Measurements from ENCODE around the gene DYNC1I2. TPM values are rescaled to one million over a fixed set of nuclear protein-coding genes. Genes with fewer than 3 reads are reported as not detected.

The DYNC1I2 gene
- 49.3 and 49.4 TPM in 2 replicates for total RNA-seq

- Mint-ChIP-seq H3K36me3 (ENCODE audit: low read depth) (peaks cover 19% of the 10 kb centered on the region), H3K27me3 (ENCODE audit: insufficient read depth) (peaks cover 10% of the 10 kb centered on the region)
- intact Hi-C loops (cut with micrococcal nuclease): loop anchor here (1.0 to 5.0 kb wide), 9 partner anchors 31 to 1890 kb away; partner anchors contain the start of genes DCAF17, GORASP2, HAT1 and METTL8
Observed at GRCh38 chr2:171687287-171688128, at the start of gene DYNC1I2. TSS of gene DYNC1I2 (plus strand) at chr2:171687469. CDS start at chr2:171690156, 2,687 bp downstream.

GRCh38 chr2:171651667-171652415 is 35.4 kb upstream of the DYNC1I2 start:
- DNase-seq (ENCODE audit: low spot score): no peak
- H3K9me3 Mint-ChIP-seq: peaks cover 6% of the 10 kb centered on the region
- H3K36me3 Mint-ChIP-seq (ENCODE audit: low read depth): no peaks in the 10 kb centered on the region

More at GRCh38 chr2:171687287-171688128, at the start of gene DYNC1I2:
- Mint-ChIP-seq H3K4me3 (peak within 1 kb of the TSS; percentile 85), H3K4me1 (ENCODE audit: low read depth) (peaks cover 20% of the 10 kb centered on the region), H3K9me3 (no peaks in the 10 kb centered on the region), H3K27ac (peak within 1 kb of the TSS; percentile 84)
- peak; percentile 63 for DNase-seq (ENCODE audit: low spot score)

GRCh38 chr2:171652416-171652785 is 34.9 kb upstream of the DYNC1I2 start:
- Mint-ChIP-seq H3K36me3 (ENCODE audit: low read depth) (no peaks in the 10 kb centered on the region), H3K27me3 (ENCODE audit: insufficient read depth) (peaks cover 38% of the 10 kb centered on the region), H3K9me3 (peaks cover 6% of the 10 kb centered on the region), H3K4me1 (ENCODE audit: low read depth) (no peaks in the 10 kb centered on the region), H3K27ac (no peak overlapping the region), H3K4me3 (no peak overlapping the region)
- DNase-seq (ENCODE audit: low spot score): no peak
- intact Hi-C loops (cut with micrococcal nuclease): no loop called here

More at GRCh38 chr2:171651667-171652415, 35.4 kb upstream of the DYNC1I2 start:
- Mint-ChIP-seq H3K27me3 (ENCODE audit: insufficient read depth) (peaks cover 35% of the 10 kb centered on the region), H3K4me1 (ENCODE audit: low read depth) (no peaks in the 10 kb centered on the region), H3K4me3 (no peak overlapping the region), H3K27ac (no peak overlapping the region)
- intact Hi-C loops (cut with micrococcal nuclease): no loop called here

- intact Hi-C loops (cut with micrococcal nuclease): no loop called here
- H3K27me3 Mint-ChIP-seq (ENCODE audit: insufficient read depth): peaks cover 23% of the 10 kb centered on the region
- no peak overlapping the region for H3K4me3 Mint-ChIP-seq
- no peak overlapping the region for H3K27ac Mint-ChIP-seq
- H3K9me3 Mint-ChIP-seq: peaks cover 6% of the 10 kb centered on the region
- DNase-seq (ENCODE audit: low spot score): no peak
- H3K36me3 Mint-ChIP-seq (ENCODE audit: low read depth): no peaks in the 10 kb centered on the region
- no peaks in the 10 kb centered on the region for H3K4me1 Mint-ChIP-seq (ENCODE audit: low read depth)
Observed at GRCh38 chr2:171655586-171655985, 31.7 kb upstream of the DYNC1I2 start.

- intact Hi-C loops (cut with micrococcal nuclease): no loop called here
- DNase-seq (ENCODE audit: low spot score): no peak
- Mint-ChIP-seq H3K27ac (no peak overlapping the region), H3K27me3 (ENCODE audit: insufficient read depth) (peaks cover 19% of the 10 kb centered on the region), H3K4me3 (no peak overlapping the region), H3K4me1 (ENCODE audit: low read depth) (no peaks in the 10 kb centered on the region), H3K9me3 (no peaks in the 10 kb centered on the region), H3K36me3 (ENCODE audit: low read depth) (no peaks in the 10 kb centered on the region)
Observed at GRCh38 chr2:171667041-171667440, 20.2 kb upstream of the DYNC1I2 start.

- Mint-ChIP-seq H3K4me3 (no peak overlapping the region), H3K27ac (no peak overlapping the region), H3K4me1 (ENCODE audit: low read depth) (no peaks in the 10 kb centered on the region), H3K36me3 (ENCODE audit: low read depth) (no peaks in the 10 kb centered on the region), H3K9me3 (no peaks in the 10 kb centered on the region), H3K27me3 (ENCODE audit: insufficient read depth) (peaks cover 26% of the 10 kb centered on the region)
- DNase-seq (ENCODE audit: low spot score): no peak
- intact Hi-C loops (cut with micrococcal nuclease): no loop called here
Observed at GRCh38 chr2:171668183-171668582, 19.1 kb upstream of the DYNC1I2 start.

DNA sequence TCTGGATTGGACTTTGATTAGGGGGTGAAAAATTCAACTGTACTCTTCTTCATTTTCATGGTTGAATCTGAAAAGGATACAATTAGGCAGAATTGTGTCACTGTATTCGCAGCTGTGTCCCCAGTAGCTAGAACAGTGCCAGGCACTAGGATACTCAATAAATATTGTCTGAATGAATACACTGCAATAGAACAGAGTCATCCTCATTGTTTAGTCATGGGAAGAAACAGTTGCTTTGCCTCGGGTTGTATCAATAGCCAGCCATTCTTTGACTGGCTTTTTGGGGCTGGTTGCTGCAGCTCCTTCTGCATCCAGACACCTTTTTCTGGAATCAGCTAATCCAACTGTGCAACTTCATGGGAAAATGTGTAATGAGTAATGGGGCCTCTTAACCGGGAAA is 18.1 kb upstream of the DYNC1I2 start:
- no peak overlapping the region for H3K27ac Mint-ChIP-seq
- H3K4me3 Mint-ChIP-seq: no peak overlapping the region

DNA sequence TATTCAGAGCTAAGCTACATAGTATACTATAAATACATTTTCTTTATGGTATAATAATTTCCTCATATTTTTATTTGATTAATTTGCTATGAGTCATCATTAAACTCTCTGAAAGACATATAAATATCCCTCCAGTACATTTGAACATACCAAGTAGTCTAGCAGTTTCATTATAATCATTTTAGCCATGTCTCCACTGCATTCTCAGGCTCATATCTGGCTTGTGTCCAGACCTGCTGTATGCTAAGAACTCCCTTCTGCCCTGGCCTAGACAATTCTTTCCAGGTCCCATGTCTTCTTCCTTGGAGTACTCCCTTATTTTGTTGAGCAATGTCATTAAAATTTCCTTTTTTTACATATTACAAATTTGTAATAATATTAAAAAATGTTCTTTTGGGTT is 16.6 kb upstream of the DYNC1I2 start:
- no peaks in the 10 kb centered on the region for H3K36me3 Mint-ChIP-seq (ENCODE audit: low read depth)
- H3K27ac Mint-ChIP-seq: no peak overlapping the region
- H3K27me3 Mint-ChIP-seq (ENCODE audit: insufficient read depth): peaks cover 23% of the 10 kb centered on the region
- no peaks in the 10 kb centered on the region for H3K9me3 Mint-ChIP-seq
- intact Hi-C loops (cut with micrococcal nuclease): no loop called here
- DNase-seq (ENCODE audit: low spot score): no peak
- no peak overlapping the region for H3K4me3 Mint-ChIP-seq
- no peaks in the 10 kb centered on the region for H3K4me1 Mint-ChIP-seq (ENCODE audit: low read depth)

More for the DNA sequence above, 18.1 kb upstream of the DYNC1I2 start:
- peaks cover 26% of the 10 kb centered on the region for H3K27me3 Mint-ChIP-seq (ENCODE audit: insufficient read depth)
- no peaks in the 10 kb centered on the region for H3K9me3 Mint-ChIP-seq
- no peaks in the 10 kb centered on the region for H3K4me1 Mint-ChIP-seq (ENCODE audit: low read depth)
- H3K36me3 Mint-ChIP-seq (ENCODE audit: low read depth): no peaks in the 10 kb centered on the region
- no peak for DNase-seq (ENCODE audit: low spot score)
- intact Hi-C loops (cut with micrococcal nuclease): no loop called here

DNA sequence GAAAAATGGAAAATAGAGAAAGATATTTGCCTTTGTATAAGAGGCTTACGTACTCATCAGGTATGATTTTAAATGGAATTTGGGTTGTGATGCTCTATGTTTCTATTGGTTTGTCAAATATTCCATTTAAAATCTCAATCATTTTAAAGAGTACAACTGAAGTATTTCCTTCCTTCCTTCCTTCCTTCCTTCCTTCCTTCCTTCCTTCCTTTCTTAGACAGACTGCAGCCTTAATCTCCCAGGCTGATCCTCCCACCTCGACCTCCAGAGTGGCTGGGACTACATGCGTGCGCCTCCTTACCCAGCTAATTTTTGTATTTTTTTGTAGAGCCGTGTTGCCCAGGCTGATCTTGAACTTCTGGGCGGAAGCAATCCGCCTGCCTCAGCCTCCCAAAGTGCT is 15.4 kb upstream of the DYNC1I2 start:
- Mint-ChIP-seq H3K27me3 (ENCODE audit: insufficient read depth) (peaks cover 23% of the 10 kb centered on the region), H3K36me3 (ENCODE audit: low read depth) (no peaks in the 10 kb centered on the region), H3K4me3 (no peak overlapping the region), H3K27ac (no peak overlapping the region), H3K9me3 (no peaks in the 10 kb centered on the region), H3K4me1 (ENCODE audit: low read depth) (no peaks in the 10 kb centered on the region)
- intact Hi-C loops (cut with micrococcal nuclease): no loop called here
- no peak for DNase-seq (ENCODE audit: low spot score)

DNA sequence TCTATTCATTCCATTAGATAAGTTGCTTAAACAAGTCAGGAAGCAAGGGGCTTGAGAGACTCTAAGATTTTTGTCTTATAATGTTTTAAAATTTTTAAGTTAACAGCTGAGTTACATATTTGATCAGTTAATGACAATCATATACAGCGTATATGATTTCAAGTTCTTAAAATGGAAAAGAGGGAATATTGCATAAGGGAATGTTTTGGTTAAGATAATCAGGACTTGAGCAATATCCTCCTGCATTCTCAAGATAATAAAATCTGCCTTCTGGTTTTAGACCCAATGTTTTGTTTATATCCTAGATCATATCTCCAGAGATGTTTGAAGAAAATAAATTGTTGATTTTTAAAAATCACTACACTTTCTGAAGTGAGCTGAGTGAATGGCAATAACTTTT is 13.4 kb upstream of the DYNC1I2 start:
- intact Hi-C loops (cut with micrococcal nuclease): no loop called here

DNA sequence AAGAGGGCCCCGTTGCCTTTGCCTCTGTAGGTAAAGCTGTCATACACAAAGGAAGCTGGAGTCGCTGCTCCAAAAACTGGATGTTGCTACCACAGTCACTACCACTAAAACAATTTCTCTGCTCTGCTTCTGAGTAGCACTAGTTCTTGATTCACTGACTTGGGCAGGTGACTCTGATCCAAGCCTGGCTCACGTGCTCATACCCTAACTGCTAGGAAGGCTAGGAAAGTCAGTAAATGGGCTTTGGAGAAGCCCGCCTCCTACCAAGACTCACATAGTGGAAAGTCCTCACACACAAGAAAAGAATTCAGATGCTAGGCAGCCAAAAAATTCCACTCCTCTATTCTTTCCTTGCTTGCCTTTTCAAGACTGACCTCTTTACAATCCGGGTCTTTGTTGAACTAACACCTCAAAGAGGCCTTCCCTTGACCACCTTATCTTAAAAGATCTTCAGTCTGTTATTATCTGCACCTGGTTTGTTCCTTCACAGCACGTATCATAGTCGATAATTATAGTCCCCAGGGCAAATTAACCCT is 11.4 kb upstream of the DYNC1I2 start:
- Mint-ChIP-seq H3K9me3 (no peaks in the 10 kb centered on the region), H3K27ac (no peak overlapping the region), H3K4me1 (ENCODE audit: low read depth) (no peaks in the 10 kb centered on the region), H3K36me3 (ENCODE audit: low read depth) (no peaks in the 10 kb centered on the region), H3K4me3 (no peak overlapping the region), H3K27me3 (ENCODE audit: insufficient read depth) (peaks cover 19% of the 10 kb centered on the region)
- no peak for DNase-seq (ENCODE audit: low spot score)
- intact Hi-C loops (cut with micrococcal nuclease): no loop called here

More for the DNA sequence above, 13.4 kb upstream of the DYNC1I2 start:
- no peak for DNase-seq (ENCODE audit: low spot score)
- Mint-ChIP-seq H3K27me3 (ENCODE audit: insufficient read depth) (peaks cover 18% of the 10 kb centered on the region), H3K9me3 (no peaks in the 10 kb centered on the region), H3K36me3 (ENCODE audit: low read depth) (no peaks in the 10 kb centered on the region), H3K4me1 (ENCODE audit: low read depth) (no peaks in the 10 kb centered on the region), H3K4me3 (no peak overlapping the region), H3K27ac (no peak overlapping the region)

GRCh38 chr2:171678619-171679018 is 8.7 kb upstream of the DYNC1I2 start:
- DNase-seq (ENCODE audit: low spot score): no peak
- H3K36me3 Mint-ChIP-seq (ENCODE audit: low read depth): no peaks in the 10 kb centered on the region
- intact Hi-C loops (cut with micrococcal nuclease): no loop called here
- H3K27me3 Mint-ChIP-seq (ENCODE audit: insufficient read depth): peaks cover 12% of the 10 kb centered on the region
- H3K9me3 Mint-ChIP-seq: no peaks in the 10 kb centered on the region
- no peak overlapping the region for H3K4me3 Mint-ChIP-seq
- H3K4me1 Mint-ChIP-seq (ENCODE audit: low read depth): no peaks in the 10 kb centered on the region
- no peak overlapping the region for H3K27ac Mint-ChIP-seq

DNA sequence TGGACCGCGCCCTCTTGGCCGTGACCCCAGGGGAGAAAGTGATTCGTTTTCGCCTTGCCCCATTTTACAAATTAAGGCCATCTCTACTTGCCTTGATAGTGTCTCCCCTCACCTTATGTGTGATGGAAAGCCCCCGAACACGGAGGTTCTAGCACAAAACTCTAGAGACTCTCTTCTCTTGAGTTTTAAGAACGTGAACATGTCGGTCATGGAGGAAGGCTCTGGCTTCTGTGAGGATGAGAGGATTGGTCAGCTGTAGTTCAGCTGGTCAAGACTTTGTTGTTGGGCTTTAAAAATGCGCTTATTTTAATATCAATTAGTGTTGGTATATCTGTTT is 828 bp downstream of the DYNC1I2 start:
- Mint-ChIP-seq H3K36me3 (ENCODE audit: low read depth) (peaks cover 21% of the 10 kb centered on the region), H3K4me1 (ENCODE audit: low read depth) (peaks cover 20% of the 10 kb centered on the region), H3K27ac (peak overlapping the region; percentile 84), H3K4me3 (peak overlapping the region; percentile 85), H3K27me3 (ENCODE audit: insufficient read depth) (peaks cover 6% of the 10 kb centered on the region), H3K9me3 (no peaks in the 10 kb centered on the region)
- intact Hi-C loops (cut with micrococcal nuclease): loop anchor here (5.0 kb wide), 4 partner anchors 256 to 1891 kb away; partner anchors contain the start of genes DCAF17, METTL8, SSB and TLK1
- DNase-seq (ENCODE audit: low spot score): no peak
